ENCODE data around the gene PTPRS.

PTPRS gene

DNA sequence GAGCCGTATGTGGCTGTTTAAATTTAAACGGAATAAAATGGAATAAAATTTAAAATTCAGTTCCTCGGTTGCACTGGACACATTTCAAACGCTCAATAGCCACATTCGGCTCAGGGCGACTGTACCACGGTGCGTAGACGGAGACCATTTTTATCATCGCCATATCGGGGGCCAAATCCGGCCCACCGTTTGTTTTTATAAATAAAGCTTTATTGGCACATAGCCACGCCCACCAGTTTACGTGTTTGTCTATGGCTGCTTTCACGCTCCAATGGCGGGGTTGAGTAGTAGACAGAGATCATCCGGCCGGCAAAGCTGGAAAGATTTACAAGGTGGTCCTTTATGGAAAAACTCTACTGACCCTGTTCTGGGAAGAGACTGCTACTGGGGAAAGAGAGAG lies 33.0 kb downstream of the PTPRS start:
- ChIA-PET POLR2A (no interaction called here), CTCF (no interaction called here)
- DNase-seq (ENCODE audit: low read depth, low spot score) = no peak
- TF ChIP-seq, protein P1, sequence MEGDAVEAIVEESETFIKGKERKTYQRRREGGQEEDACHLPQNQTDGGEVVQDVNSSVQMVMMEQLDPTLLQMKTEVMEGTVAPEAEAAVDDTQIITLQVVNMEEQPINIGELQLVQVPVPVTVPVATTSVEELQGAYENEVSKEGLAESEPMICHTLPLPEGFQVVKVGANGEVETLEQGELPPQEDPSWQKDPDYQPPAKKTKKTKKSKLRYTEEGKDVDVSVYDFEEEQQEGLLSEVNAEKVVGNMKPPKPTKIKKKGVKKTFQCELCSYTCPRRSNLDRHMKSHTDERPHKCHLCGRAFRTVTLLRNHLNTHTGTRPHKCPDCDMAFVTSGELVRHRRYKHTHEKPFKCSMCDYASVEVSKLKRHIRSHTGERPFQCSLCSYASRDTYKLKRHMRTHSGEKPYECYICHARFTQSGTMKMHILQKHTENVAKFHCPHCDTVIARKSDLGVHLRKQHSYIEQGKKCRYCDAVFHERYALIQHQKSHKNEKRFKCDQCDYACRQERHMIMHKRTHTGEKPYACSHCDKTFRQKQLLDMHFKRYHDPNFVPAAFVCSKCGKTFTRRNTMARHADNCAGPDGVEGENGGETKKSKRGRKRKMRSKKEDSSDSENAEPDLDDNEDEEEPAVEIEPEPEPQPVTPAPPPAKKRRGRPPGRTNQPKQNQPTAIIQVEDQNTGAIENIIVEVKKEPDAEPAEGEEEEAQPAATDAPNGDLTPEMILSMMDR (IDR thresholded peaks at IDR 0.05; ENCODE audit: insufficient read depth, low read length, missing control alignments) = no peak
- H3K4me3 ChIP-seq (ENCODE audit: low read depth, low read length) = no peak overlapping the region

DNA sequence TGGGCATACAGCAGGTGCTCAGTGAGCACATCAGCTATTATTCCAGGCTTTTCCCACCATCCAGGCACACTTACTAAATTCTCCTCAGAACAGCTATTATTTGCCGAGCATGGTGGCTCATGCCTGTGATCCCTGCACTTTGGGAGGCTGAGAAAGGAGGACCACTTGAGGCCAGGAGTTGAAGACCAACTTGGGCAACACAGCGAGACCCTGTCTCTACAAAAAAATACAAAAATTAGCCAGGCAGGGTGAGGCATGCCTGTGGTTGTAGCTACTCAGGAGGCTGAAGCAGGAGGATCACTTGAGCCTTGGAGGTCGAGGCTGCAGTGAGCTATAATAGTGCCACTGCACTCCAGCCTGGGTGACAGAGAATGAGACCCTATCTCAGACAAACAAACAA lies 35.4 kb downstream of the PTPRS start:
- no peak overlapping the region for H3K4me3 ChIP-seq (ENCODE audit: low read depth, low read length)
- TF ChIP-seq, protein P1 (IDR thresholded peaks at IDR 0.05; ENCODE audit: insufficient read depth, low read length, missing control alignments) = no peak
- POLR2A ChIA-PET = interaction anchor here (1.2 kb wide), 1 partner anchor 12 kb away, joined by 3 read pairs; no protein-coding TSS in a partner anchor
- DNase-seq (ENCODE audit: low read depth, low spot score) = no peak
- CTCF ChIA-PET = no interaction called here

DNA sequence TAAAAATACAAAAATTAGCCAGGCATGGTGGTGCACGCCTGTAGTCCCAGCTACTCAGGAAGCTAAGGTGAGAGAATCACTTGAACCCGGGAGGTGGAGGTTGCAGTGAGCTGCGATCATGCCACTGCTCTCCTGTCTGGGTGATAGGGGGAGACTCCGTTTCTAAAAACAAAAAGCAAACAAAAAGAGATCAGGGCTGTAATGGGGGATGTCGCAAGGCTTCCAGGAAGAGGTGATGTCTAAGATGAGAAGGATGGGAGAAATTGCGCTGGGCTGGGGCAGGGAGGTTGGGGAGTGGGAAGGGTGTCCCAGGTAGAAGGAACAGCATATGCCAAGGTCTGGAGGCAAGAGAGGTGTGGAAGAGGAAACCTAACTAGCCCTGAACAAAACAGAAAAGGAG lies 36.1 kb downstream of the PTPRS start:
- TF ChIP-seq, protein P1 (IDR thresholded peaks at IDR 0.05; ENCODE audit: insufficient read depth, low read length, missing control alignments) = no peak
- ChIA-PET CTCF (no interaction called here), POLR2A (interaction anchor here (1.2 kb wide), 1 partner anchor 11 kb away, joined by 3 read pairs; no protein-coding TSS in a partner anchor)
- H3K4me3 ChIP-seq (ENCODE audit: low read depth, low read length) = no peak overlapping the region
- no peak for DNase-seq (ENCODE audit: low read depth, low spot score)

DNA sequence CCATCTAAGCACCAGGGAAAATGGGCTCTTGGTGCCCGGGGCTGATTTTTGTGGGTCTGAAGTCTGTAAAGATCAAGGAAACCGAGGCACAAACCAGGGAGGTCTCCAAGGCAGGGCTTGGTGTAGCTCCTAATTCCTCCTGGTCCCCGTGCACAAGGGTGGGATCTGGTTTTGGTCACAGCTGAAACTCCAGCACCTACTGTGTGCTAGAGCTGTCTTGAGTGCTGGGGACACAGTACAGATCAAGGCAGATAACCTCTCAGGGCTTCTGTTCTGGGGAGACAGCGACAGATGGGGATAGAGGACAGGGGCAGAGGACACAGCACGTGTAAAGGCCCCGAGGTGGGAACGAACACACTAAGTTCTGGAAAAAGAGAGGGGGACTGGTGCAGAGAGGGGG lies 37.4 kb downstream of the PTPRS start:
- TF ChIP-seq, protein P1 (IDR thresholded peaks at IDR 0.05; ENCODE audit: insufficient read depth, low read length, missing control alignments) = no peak
- DNase-seq (ENCODE audit: low read depth, low spot score) = no peak
- H3K4me3 ChIP-seq (ENCODE audit: low read depth, low read length) = no peak overlapping the region
- CTCF ChIA-PET = interaction anchor here (1.2 kb wide), 1 partner anchor 15 kb away, joined by 3 read pairs; no protein-coding TSS in a partner anchor
- POLR2A ChIA-PET = interaction anchor here (0.7 kb wide), 1 partner anchor 365 kb away, joined by 3 read pairs; no protein-coding TSS in a partner anchor

DNA sequence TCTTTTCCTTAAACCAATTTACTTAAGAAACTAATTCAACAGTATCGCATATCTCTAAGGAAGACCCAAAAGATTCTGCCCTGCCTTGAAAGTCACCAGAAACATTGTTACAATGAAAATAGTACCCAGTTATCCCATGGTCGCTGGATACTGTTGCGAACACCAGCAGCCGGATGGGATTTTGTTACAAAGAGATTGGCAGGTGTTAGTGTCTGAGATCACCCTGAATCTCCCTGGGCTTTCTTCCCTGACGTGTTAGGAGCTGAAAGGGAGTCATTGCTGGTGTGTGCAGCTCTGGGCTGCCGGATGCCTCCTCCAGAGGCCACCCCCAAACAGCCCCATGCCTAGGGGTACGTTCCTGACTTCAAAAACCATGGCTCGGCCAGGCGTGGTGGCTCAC lies 38.2 kb downstream of the PTPRS start:
- H3K4me3 ChIP-seq (ENCODE audit: low read depth, low read length) = no peak overlapping the region
- CTCF ChIA-PET = interaction anchor here (1.2 kb wide), 1 partner anchor 16 kb away, joined by 3 read pairs; no protein-coding TSS in a partner anchor
- DNase-seq (ENCODE audit: low read depth, low spot score) = no peak
- POLR2A ChIA-PET = no interaction called here
- TF ChIP-seq, protein P1 (IDR thresholded peaks at IDR 0.05; ENCODE audit: insufficient read depth, low read length, missing control alignments) = no peak

DNA sequence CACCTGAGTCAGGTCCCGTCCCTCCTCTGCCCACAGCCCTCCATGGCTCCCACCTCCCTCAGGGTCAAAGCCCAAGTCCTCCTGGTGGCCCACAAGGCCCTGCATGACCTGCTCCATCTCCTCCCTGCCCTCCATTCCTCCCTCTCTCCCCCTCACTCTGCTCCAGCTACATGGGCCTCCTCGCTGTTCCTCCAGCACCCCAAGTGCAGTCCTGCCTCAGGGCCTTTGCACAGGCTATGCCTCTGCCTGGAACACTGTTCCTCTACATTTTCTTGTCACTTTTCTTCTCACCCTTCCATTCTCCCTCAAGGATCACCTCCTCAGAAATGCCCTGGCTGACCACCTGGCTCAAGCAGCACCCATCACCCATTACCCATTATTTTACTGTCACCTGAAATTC lies 41.5 kb downstream of the PTPRS start:
- POLR2A ChIA-PET = no interaction called here
- TF ChIP-seq, protein P1 (IDR thresholded peaks at IDR 0.05; ENCODE audit: insufficient read depth, low read length, missing control alignments) = no peak
- CTCF ChIA-PET = no interaction called here
- no peak overlapping the region for H3K4me3 ChIP-seq (ENCODE audit: low read depth, low read length)
- no peak for DNase-seq (ENCODE audit: low read depth, low spot score)
